Stomach (tissue), 4 donors: Measurements from ENCODE around the gene PPM1L.

Experiments used
- CTCF ChIP-seq, 7 experiments: fragments of 450-650 bp in 4 of 7; fragments of 200-600 bp in 3 of 7; sonication (generic) in 3 of 7; IDR thresholded peaks; one replicate each; pipeline ENCODE4 v1.5.1; 2016 to 2019; ENCODE audit warnings: antibody characterized with exemption in 7 of 7, control low read depth in 2 of 7, mild to moderate bottlenecking in 1 of 7
- POLR2A ChIP-seq, 4 donors: fragments of 450-650 bp; IDR thresholded peaks; one replicate each; pipeline ENCODE4 v1.6.1; 2016; ENCODE audit warnings: antibody characterized with exemption in 4 of 4, control low read depth in 2 of 4, mild to moderate bottlenecking in 1 of 4, moderate library complexity in 1 of 4

GRCh38 chr3:161042023-161042501, 286.0 kb downstream of the PPM1L start:
- TF ChIP-seq POLR2A (IDR thresholded peaks at IDR 0.05): no peak
- TF ChIP-seq CTCF (IDR thresholded peaks at IDR 0.05): no peak
